ENCODE results near the gene PRSS57.
A peak's percentile ranks its signal among the peaks of the same experiment; 100 is the strongest.

The PRSS57 gene

GRCh38 chr19:652467-653389 is 42.5 kb downstream of the PRSS57 start:
- DNase-seq (ENCODE audit: low spot score), result no peak

- DNase-seq (ENCODE audit: low spot score), result no peak
These were observed 43.3 kb downstream of the PRSS57 start for GRCh38 chr19:651991-652390.

DNA sequence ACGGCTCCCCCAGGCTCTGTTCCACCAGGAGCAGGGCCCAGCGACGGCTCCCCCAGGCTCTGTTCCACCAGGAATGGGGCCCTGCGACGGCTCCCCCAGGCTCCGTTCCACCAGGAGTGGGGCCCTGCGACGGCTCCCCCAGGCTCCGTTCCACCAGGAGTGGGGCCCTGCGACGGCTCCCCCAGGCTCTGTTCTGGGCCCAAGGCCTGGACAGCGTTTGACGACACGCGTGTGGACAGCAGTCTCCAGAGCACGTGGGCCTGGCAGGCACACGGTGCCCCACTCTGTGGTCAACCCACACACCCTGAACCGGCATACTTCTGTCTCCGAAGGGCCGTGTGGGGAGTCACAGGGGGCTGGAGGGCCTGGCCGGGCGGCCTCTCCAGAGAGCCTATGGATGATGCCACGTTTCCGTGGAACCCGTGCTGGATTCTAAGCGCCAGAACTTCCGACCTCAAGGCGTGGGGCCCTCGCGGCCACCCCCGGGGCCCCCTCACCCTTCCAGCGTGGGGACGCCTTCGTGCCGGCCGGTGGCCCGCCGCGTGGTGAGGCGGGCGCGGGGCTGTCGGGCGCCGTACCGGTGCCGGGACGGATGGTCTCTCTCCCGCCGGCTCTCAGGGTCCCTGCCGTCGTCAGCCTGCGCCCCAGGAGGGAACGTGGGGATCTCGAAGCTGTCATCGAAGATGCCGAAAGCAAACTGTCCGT is 44.0 kb downstream of the PRSS57 start:
- no peak for DNase-seq (ENCODE audit: low spot score)

- no peak for DNase-seq (ENCODE audit: low spot score)
These were observed 45.1 kb downstream of the PRSS57 start for GRCh38 chr19:650121-650520.

GRCh38 chr19:648904-649801 is 46.1 kb downstream of the PRSS57 start:
- no peak for DNase-seq (ENCODE audit: low spot score)

- DNase-seq (ENCODE audit: low spot score), result no peak
These were observed 46.9 kb downstream of the PRSS57 start for GRCh38 chr19:648305-648704.

- no peak for DNase-seq (ENCODE audit: low spot score)
These were observed 47.5 kb downstream of the PRSS57 start for GRCh38 chr19:647566-648284.

GRCh38 chr19:646779-647565 is 48.3 kb downstream of the PRSS57 start:
- no peak for DNase-seq (ENCODE audit: low spot score)

DNA sequence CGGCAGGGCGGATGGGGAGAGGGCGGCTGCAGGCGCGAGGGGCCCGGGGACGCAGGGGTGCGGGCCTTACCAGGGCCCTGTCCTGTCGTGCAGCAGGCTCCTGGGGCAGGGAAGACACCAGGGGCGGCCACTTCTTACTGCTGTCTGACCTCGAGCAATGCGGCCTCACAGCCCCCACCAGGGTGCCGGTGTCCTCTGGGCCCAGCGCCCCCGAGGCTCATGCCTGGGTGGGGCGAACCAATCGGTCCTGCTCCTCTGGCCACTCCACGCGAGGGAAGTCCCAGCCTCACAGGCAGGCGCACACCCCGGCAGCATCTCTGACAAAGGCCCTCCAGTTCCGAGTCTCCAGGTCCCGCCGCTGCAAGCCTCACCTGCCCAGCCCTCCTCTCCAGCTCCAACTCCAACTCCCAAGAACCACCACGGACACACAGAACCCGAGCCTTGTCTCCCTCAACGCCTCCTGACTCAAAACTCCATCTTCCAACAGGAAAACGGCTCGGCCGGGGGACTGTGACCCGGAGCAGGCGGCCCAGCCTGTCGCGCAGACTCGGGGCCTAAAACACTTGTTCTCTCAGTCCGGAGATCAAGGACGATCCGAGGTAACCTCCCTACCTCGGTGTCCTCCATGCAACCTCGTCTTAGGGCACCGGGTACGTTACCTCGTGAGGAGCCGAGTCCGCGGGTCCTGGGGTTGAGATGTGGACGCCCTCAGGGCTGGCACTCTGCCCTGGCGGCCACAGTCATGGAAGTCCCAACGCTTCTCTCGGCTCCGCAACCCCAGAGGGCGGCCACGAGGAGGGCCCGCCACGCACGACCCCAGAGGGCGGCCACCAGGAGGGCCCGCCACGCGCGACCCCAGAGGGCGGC is 49.1 kb downstream of the PRSS57 start:
- no peak for DNase-seq (ENCODE audit: low spot score)

DNA sequence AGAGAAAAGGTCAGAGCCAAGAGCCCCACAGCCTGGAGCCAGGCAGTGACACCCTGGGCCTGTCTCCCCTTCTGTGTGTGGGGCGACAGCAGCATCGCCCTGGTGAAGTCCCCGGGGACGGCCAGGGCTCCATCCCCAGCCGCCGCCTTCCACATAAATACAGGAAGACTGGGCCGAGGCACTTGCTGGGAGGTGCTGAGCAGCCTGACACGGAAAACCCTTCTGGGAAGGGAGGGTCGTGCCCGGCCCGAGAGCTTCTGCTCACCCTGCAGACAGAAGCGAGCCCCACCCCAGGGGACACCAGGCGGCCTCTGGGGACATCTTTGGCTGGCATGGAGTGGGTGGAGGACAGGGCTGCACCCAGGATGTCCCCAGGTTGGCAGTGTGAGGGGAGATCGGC is 50.5 kb downstream of the PRSS57 start:
- no peak for DNase-seq (ENCODE audit: low spot score)

DNA sequence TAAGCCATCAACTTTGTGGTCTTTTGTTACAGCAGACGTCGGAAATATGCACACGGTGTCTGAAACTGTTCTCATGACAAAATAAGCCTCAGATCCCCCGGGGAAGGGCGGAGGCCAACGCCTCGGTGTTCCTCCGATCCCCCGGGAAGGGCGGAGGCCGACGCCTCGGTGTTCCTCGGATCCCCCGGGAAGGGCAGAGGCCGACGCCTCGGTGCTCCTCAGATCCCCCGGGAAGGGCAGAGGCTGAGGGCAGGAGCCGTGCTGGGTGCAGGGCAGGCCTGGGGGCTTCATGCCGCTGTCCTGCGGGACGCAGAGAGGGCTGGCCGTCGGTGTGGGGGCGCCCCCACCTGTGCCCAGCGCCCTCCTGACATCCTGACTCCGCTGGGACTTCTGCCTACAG is 50.9 kb downstream of the PRSS57 start:
- no peak for DNase-seq (ENCODE audit: low spot score)

- no peak for DNase-seq (ENCODE audit: low spot score)
These were observed 51.5 kb downstream of the PRSS57 start for GRCh38 chr19:643736-644135.

GRCh38 chr19:642767-643727 is 52.2 kb downstream of the PRSS57 start:
- no peak for DNase-seq (ENCODE audit: low spot score)

DNA sequence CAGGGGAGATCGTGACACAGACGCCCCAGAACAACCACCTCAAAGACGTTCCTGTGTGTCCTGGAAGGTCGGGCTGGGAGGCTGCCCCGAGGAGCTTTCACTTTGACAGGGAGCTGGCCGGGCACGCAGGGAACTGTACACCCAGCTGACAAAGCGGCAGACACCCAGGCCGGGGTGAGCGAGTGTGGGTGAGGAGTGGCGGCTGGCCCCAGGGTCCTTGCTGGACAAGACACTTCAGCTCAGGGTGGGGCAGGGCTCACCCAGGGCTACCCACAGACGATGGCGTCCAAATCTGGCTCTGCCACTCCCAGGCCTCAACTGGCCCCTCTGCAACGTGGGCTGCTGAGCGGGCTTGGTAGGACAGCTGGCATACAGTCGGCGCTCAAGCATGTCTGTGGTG is 53.5 kb downstream of the PRSS57 start:
- DNase-seq (ENCODE audit: low spot score), result no peak

GRCh38 chr19:640606-641189 is 54.6 kb downstream of the PRSS57 start:
- DNase-seq (ENCODE audit: low spot score), result no peak

GRCh38 chr19:640161-640558 is 55.1 kb downstream of the PRSS57 start:
- no peak for DNase-seq (ENCODE audit: low spot score)

GRCh38 chr19:639253-640160 is 55.7 kb downstream of the PRSS57 start, which contains the start of gene FGF22:
Gene FGF22 (plus strand): TSS chr19:639879. CDS start chr19:639926, 47 bp downstream.
- DNase-seq (ENCODE audit: low spot score), result peak; percentile 94
